Stimulated activated CD8-positive, alpha-beta memory T cell treated with anti-CD3 and anti-CD28 coated beads, Interleukin-4, amount 100 ng/mL, for 1 hour (primary cell): ENCODE results near the gene PARK7.
"Not testable (repeated sequence)": the region's sequence is repeated elsewhere in the genome, so short reads cannot be mapped to it uniquely, and the experiment has no call there.

Experiments used
- DNase-seq, 2 donors: peaks; one replicate each; pipeline ENCODE4 v3.0.0-alpha.2; 2020; ENCODE audit warnings: low read depth in 2 of 2, low spot score in 1 of 2

The PARK7 gene

DNA sequence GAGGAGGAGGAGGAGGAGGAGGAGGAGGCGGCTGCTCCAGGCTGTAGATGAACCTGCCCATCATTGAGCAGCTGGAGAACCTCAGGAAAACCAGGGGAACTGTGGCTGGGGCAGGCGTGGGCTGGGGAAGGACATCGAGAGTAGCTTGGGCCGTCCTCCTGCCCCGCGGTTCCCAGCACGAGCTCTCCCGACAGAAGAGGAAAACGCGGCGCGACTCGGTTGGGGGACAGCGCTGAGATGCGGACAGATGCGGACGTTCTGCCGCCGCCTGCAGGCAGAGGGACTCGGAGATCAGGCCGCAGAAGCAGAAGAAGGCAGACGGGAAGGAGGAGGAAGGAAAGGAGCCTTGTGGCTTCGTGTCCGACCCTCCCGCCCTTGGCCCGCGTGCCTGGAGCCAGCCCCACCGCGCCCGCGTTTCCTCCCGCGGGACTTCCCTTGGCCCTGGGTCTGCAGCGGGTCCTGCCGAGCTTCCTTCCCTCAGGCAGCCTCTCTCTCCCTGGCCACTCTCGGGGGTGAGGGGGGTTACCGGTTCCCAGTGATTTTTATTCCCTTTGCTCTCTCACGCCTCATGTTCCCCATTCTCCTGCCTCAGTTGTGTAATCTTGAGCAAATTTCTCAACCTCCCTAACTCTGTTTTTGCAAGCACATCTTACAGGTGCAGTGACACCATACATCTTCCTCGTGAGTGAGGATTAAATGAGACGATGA lies 19.1 kb upstream of the PARK7 start:
- DNase-seq, result no peak

DNA sequence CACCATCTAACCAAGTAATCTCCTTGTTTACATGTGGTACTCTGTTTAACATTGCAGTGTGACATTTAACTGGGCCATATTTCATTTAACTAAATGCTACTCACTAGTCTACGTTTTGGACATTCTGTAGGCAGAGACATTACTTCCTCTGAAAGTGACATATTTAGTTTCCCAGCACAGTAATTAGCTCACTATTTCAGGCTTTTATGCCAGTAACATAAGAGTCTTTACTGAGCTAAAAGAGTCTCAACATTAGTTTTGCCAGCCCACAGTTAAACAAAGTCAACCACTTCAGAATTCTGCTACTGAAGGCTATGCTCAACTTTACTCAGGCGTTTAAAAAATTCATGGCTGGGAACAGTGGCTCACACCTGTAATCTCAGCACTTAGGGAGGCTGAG lies 18.3 kb upstream of the PARK7 start:
- no peak for DNase-seq

DNA sequence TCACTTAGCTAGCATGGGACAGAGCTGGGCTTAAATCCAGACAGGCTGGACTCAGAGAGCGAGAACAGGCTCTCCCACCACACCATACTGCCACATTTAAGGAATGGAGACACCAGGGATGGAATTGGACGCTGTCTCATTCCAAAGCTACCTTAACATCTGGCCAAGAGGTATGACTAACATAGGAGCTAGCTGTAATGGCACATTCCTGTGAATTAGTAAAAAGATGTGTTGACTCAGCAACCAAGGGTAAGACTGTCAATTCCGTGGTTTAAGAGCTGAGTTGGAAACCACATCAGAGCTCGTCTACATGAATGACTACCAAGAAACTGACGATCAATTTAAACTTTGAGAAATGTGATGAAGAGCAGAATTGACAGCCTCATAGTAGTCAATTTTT lies 12.6 kb upstream of the PARK7 start:
- no peak for DNase-seq

DNA sequence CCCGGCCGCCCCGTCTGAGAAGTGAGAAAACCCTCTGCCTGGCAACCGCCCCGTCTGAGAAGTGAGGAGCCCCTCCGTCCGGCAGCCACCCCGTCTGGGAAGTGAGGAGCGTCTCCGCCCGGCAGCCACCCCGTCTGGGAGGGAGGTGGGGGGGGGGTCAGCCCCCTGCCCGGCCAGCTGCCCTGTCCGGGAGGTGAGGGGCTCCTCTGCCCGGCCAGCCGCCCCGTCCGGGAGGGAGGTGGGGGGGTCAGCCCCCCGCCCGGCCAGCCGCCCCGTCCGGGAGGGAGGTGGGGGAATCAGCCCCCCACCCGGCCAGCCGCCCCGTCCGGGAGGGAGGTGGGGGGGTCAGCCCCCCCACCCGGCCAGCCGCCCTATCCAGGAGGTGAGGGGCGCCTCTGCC lies 8.7 kb upstream of the PARK7 start:
- DNase-seq, result not testable (repeated sequence)

DNA sequence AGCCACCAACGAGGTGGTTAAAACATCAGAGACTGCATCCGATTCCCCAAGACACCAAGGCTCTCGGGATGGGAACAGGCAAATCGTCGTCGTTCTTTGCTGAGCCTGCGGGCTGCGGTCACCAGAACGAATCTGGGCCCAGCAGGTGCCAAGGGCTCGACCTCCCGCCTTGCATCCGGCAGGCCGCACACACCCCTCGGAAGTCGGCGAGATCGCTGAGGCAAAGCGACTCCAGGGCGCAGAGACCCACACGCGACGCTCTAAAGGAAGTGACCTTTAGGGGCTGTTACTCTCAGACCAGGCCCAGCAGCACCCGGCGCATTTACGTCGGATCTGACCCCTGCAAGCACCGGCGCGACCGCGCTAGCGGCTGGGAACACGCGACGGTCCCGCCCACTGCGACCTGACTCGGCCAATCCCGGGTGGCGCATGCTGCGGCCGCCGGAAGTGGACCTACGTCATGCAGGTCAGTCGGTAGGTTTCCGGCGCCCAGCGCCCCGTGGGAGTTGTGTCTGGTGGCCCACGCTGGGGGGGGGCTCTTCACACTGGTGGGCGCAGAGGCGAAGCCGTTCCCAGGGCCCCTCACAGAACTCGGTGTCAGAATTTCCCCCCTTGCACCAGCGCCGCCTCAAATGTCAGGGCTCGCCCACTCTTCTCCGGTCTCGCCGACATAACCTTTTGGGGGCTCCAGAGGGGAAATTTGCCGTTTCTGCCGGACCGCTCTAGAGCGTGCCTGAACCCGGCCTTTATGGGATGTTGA lies 7.5 kb upstream of the PARK7 start:
- DNase-seq, result peak; percentile 64

DNA sequence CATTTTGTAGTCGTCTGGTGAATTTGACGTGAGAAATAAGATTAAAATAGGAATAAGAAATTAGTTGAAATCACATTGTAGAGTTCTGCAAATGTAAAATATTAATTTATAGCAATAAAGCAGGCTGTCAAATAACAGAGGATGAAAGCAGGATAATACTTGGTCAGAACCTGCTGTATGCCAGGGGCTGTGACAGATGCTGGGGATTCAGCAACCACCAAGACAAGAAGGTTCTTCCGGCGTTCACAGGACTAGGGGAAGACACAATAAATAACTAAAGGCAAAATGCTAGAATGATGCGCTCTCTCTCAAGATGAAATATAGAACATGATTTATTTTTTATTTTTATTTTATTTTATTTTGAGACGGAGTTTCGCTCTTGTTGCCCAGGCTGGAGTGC lies 6.8 kb upstream of the PARK7 start:
- no peak for DNase-seq

DNA sequence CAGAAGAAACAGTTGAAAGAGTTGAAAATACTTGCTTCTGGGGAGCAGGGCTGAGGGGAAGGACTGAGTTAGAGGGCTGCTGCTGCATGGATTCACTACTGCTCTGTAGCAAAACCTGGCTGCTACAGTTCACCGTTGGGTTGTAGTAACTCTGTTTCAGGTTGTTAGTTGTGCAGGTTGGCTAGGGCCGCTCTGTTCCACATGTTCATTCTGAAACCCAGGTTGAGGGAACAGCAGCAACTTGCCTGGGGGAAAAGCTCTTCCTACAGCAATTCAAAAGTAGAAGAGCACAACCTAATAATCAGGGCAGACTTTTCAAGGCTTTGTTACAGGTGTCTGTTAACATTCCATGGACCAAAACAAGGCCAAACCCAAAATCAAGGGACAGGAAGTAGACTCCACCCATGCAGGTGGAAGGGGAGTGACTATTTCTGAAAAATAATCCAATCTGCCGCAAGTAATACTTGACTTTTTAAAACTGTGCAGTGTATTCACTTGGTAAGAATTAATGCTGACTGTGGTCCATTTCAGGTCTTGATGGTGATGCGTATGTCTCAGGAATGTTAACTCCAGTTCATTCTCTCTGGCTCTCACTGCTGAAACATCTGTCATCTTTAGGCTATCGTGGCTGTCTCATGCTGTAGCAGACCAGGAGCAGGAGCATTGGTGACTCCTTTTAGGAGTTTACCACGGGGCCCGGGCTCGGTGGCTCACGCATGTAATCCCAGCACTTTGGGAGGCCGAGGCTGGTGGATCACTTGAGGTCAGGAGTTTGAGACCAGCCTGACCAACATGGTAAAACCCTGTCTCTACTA lies 5.1 kb upstream of the PARK7 start:
- no peak for DNase-seq

DNA sequence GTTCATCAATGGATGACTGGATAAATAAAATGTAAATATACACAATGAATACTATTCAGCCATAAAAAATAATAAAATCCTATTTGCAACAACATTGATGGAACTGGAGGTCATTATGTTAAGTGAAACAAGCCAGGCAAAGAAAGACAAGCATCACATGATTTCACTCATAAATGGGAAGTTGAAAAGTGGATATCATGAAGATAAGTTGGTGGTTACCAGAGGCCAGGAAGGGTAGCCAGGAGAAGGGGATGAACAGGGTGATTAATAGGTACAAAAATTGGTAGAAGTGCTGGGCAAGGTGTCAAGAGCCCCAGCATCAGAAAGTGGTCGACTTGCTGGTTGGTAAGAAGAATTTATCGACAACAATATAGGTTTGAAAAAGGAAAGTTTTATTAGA lies 1.3 kb upstream of the PARK7 start:
- DNase-seq, result no peak

DNA sequence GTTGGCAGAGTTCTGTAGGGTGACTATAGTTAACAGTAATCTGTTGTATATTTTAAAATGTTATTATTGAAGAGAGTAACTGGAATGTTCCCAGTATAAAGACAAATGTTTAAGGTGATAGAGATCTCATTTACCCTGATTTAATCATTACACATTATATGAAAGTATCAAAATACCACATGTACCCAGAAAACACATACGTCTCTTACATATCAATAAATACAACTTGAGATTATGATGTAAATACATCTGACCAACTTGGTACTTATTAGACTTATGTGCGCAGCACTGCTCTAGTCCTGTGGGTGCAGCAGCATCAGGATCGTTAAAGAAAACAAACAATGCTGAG lies 670 bp upstream of the PARK7 start:
- DNase-seq, result no peak

DNA sequence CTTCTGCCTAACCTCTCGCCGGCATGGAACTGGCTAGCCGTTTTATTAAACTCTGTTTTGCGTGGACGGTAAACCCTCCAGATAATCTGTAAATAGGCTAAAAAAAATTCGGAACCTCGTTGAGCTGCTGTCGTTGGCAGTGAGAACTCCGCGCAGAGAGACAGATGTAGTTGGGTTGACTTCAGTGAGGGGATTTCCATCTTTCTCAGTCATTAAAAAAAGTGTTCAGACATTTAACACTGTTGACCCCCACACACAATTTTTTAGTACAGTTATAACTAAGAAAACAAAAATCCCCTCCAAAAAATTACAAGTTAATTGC lies 464 bp downstream of the PARK7 start:
- DNase-seq, result no peak

DNA sequence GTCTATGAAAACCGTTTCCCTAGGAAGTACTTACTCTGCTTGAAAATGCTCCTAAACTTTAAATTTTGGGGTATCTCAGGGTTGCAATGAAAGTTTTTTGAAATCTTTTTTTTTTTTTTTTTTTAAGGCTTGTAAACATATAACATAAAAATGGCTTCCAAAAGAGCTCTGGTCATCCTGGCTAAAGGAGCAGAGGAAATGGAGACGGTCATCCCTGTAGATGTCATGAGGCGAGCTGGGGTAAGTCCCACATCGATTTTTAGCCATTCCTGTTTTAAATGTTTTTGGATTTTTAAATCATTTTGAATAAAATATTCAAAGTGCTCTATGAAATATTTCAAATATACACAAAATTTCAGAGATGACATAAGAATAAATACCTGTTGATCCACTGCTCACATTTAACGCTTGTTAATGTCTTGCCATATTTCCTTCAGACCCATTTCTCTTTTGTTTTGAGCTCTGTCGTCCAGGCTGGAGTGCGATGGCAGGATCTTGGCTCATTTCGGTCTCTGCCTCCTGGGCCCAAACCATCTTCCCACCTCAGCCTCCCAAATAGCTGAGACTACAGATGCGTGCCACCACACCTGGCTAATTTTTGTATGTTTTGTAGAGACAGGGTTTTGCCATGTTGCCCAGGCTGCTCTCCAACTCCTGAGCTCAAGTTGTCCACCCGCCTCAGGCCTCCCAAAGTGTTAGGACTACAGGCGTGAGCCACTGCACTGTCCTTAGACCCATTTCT lies 1.3 kb downstream of the PARK7 start:
- no peak for DNase-seq

DNA sequence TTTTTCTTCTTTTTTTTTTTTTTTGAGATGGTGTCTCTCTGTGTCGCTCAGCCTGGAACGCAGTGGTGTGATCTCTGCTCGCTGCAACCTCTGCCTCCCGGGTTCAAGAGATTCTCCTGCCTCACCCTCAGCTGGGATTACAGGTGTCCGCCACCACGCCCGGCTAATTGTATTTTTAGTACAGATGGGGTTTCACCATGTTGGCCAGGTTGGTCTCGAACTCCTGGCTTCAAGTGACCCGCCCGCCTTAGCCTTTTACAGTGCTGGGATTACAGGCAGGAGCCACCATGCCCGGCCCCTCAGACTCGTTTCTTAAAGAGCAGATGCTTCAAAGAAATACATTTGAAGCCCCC lies 1.8 kb downstream of the PARK7 start:
- not testable (repeated sequence) for DNase-seq

DNA sequence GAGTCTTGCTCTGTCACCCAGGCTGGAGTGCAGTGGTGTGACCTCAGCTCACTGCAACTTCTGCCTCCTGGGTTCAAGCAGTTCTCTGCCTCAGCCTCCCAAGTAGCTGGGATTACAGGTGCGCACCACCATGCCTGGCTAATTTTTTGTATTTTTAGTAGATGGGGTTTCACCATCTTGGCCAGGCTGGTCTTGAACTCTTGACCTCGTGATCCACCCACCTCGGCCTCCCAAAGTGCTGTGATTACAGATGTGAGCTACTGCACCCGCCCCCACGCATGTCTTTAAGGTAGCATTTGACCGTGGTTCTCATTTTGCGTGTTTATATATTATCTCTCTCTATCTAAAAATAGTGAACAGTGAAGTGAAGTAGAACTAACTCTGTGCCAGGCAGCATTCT lies 2.3 kb downstream of the PARK7 start:
- not testable (repeated sequence) for DNase-seq

DNA sequence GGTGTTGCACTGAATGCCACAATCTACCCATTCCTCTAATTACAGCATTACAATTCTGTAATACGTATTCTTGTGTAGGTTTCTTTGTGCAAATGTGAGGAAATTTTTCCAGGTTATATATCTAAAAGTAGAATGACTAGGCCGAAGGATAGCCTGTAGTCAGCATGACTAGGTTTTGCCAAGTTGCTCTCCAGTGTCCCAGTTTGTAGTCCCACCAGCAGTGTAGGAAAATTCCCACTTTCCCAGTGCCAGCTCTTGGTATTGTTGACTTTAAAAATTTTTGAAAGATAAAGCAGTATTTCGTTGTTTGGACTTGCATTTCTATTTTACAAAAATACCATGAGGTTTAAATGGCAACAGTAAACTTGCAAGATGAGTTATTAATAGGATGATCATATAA lies 3.0 kb downstream of the PARK7 start:
- no peak for DNase-seq

DNA sequence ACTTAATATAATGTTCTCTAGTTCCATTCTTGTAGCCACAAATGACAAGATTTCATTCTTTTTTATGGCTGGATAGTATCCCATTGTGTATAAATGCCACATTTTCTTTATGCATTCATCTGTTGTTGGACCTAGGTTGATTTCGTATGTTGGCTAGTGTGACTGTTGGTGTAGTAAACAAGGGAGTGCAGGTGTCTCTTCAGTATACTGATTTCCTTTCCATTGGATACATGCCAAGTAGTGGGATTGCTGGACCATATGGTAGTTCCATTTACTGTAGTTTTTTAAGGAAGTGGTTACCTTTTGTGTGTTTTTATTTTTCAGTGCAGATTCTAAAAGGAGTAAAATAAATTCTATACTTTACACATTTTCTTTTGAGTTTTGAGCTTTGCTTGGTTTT lies 5.7 kb downstream of the PARK7 start:
- DNase-seq, result no peak

DNA sequence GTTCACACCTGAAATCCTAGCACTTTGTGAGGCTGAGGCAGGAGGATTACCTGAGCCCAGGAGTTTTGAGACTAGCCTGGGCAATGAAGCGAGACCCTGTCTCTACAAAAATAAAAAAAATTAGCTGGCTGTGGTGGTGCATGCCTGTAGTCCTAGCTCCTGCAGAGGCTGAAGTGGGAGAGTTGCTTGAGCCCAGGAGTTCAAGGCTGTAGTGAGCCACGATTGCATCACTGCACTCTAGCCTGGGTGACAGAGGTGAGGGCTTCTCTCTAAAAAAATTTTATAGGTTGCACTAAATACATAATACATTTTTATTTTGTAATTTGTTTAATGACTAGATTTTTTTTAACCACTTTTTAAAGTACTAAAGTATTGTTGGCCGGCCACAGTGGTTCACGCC lies 6.1 kb downstream of the PARK7 start:
- DNase-seq, result no peak

DNA sequence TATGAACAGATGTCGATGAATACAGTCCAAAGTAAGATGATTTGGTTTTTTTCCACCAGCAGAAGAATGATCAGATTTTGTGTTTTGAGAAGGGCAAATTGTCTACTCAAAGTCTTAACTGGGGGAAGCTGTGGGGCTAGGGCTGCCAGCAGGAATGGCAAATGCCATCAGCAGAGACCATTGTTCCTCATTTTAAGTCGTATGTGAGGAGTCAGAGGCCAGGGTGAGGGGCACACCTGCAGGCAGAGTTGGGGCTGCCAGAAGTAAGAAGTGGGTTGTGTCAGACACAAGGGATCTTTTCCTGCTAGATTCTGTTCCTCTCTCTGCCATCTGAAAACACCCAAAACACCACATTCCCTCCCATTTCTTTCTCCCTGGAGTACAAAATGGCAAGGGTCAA lies 8.7 kb downstream of the PARK7 start:
- DNase-seq, result no peak

DNA sequence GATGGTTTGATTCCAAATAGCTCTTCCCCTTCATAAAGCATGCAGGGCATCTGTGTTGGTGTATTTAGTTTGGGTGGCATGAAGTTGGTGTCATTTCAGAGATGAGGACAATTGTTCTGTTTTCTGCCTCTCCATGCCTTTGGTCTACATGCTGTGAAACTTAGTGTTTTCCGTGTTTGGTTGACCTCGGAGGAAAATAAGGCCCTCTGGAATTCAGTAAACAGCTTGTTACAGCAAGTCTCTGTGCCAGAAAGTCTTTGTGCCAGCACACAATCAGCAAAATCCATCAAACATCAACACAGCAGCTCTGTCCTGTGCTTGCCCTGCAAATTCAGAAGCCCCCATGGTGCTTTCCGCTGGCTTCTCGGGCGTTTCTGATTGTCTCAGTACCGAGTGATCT lies 9.5 kb downstream of the PARK7 start:
- no peak for DNase-seq

DNA sequence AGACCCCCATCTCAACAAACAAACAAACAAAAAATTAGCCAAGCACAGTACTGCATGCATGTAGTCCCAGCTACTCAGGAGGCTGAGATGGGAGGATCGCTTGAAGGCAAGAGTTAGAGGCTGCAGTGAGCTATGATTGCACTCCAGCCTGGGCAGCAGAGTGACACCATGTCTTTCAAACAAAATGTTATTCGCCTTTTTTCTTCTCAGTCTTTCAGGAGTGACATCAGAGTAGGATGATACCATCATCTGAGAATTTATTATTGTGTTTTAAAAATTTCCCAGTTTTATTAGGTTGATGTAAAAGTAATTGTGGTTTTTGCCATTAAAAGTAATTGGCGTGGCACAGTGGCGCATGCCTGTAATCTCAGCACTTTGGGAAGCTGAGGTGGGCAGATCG lies 10.8 kb downstream of the PARK7 start:
- DNase-seq, result no peak

DNA sequence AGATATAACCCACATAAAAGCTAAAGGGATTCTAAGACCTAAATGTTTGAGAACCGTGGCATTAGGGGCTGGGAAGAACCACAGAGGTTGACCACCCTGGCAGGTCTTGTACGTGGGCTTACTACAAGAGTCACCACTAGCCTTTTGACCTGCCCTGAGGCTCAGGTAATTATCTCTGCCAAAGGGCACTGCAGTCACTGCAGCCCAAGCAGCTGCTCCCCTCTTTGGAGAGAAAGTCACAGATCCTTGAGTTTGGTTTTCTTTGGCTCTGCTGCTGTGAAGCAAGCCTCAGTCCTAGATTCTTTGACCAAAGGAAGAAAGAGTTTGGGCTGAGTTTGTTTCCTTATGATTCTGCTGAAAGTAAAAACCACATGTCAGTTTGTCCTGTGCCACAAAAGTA lies 11.6 kb downstream of the PARK7 start:
- no peak for DNase-seq

DNA sequence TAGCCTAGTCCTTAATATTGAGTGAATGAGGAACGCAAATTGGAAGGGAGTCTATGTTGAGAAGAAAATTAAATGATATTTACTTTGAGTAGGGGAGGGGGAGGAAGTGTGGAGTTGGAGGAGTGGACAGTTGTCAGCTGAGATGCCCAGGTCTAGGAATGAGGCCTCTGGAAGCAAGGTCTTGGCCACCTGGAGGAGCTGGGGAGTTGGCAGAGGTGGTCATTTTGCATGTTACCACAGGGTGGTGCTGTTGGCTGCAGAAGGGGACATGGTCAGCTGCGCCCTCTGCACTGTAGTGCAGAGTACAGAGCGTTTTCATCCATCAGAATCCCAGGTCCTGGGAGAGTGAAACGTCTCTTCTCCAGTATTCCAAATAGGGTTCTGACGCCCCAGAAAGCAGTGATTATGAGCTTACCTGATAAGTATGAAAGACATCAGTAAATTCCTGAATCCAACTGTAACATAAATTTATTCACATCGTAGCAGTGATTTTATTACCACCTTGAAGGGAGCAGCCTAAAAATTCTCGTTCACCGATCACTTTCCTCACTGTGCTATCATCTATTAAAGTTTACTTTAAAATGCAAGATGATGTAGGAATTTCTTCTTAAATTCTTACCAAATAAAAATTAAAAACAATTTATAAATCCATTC lies 13.8 kb downstream of the PARK7 start:
- DNase-seq, result no peak
